Effector memory CD4-positive, alpha-beta T cell (primary cell): ENCODE measurements around the gene ZRSR2.
"Not testable (repeated sequence)": the region's sequence is repeated elsewhere in the genome, so short reads cannot be mapped to it uniquely, and the experiment has no call there.

Experiments used
- DNase-seq, 3 donors: peaks; one replicate each; pipeline ENCODE4 v3.0.0-alpha.2; 2020
- H3K27ac ChIP-seq: 2 replicates; pipeline ENCODE4 v1.7.0; 2013; ENCODE audit warnings: mild to moderate bottlenecking, low read length, moderate library complexity; ENCODE audit not compliant: insufficient read depth, poor library complexity, severe bottlenecking
- H3K27me3 ChIP-seq: replicated peaks from 2 replicates; pipeline ENCODE4 v1.7.0; 2013; ENCODE audit warnings: mild to moderate bottlenecking, low read length; ENCODE audit not compliant: insufficient read depth, control insufficient read depth, poor library complexity, severe bottlenecking
- H3K36me3 ChIP-seq: 2 replicates; pipeline ENCODE4 v1.7.0; 2013; ENCODE audit warnings: mild to moderate bottlenecking, low read length, moderate library complexity; ENCODE audit not compliant: control insufficient read depth, insufficient read depth
- H3K4me1 ChIP-seq: 2 replicates; pipeline ENCODE4 v1.7.0; 2013; ENCODE audit warnings: low read length, mild to moderate bottlenecking; ENCODE audit not compliant: control insufficient read depth, insufficient read depth, poor library complexity, severe bottlenecking
- H3K4me3 ChIP-seq: 2 replicates; pipeline ENCODE4 v1.7.0; 2013; ENCODE audit warnings: low read length, low read depth, mild to moderate bottlenecking; ENCODE audit not compliant: insufficient read depth, poor library complexity, severe bottlenecking
- H3K9me3 ChIP-seq: 2 replicates; pipeline ENCODE4 v1.7.0; 2013; ENCODE audit warnings: mild to moderate bottlenecking, low read length, moderate library complexity; ENCODE audit not compliant: control insufficient read depth
- total RNA-seq, 3 donors: gene quantifications; one replicate each; lab custom pipeline; 2026; lab: John Stamatoyannopoulos, UW

The ZRSR2 gene
- total RNA-seq, result 20.8 to 32.3 (median 30.4) reads per million in 3 donors

DNA sequence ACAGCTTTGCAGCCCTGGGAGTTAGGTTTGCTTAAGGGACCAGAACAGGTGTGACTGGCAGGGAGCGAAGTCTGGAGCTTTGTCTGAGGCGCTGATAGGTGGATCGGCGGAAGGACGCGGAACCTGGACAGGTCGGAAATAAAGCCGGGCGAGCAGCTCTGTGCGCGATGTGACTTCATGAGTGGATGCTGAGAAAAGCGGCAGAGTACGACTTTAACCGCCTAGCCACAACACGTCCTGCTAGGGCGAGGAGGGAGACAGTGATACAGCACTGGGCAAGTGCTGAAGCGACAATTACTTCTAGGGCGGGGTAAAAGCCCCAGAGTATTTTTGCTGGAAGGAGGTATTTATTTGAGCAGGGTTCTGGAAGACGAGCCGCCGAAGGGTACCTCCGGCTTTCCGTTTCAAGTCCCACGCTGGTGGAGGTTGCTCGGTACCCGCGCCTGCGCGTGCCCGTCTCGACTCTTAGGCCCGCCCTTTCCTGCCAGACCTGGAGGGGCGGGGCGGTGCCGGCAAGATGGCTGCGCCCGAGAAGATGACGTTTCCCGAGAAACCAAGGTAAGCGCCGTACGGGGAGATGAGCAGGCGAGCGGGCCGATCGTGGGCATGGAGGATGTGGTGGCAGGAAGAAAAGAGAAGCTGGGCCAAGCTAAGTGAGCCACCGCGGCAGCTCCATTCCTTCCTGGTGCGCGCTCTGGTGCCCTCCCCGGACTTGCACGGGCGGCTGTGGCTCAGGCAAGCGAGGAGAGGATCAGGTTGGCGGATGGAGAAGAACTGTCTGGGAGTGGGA is at the start of gene ZRSR2:
ZRSR2 (plus strand) TSS at position 506 of the 790 bp plus-strand sequence; CDS start at position 518, 12 bp downstream.
- no peaks in the 10 kb centered on the region for H3K36me3 ChIP-seq
- peak; percentile 78 to 92 (median 82) for DNase-seq
- no peaks in the 10 kb centered on the region for H3K9me3 ChIP-seq
- H3K27ac ChIP-seq, result peak within 1 kb of the TSS; percentile 88
- H3K4me1 ChIP-seq, result peaks cover 7% of the 10 kb centered on the region
- no peaks in the 10 kb centered on the region for H3K27me3 ChIP-seq
- H3K4me3 ChIP-seq, result peak within 1 kb of the TSS; percentile 74

DNA sequence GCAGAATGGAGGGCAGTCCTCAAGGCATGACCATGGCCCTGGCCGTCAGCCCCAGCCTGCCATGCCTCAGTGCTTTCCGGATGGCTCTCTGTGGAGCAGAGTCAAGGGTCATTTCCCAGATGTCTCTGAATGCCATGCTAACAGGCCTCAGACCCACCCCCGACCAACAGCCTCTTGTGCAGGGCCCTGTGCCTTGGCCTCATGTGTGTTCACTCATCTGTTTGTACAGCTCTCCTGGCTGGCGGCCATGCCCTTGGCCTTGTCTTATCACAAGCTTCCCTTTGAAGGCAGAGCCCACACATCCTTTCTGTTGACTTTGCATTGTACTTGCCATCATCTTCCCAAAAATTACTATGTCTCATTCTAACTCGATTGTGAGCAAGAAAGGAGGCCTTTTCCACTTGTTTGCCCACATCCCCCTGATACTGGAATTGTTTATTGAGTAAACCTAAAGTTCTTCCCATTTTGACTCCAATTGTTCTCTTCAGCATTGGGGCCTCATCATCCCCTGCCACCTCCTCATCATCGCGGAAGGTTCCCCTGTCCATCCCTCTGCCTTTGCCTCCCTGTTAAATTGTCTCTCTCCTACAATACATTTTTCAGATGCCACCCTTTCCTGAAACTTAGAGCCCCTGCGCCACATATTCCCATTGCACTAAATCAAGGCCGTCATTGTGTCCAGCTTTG is 46.0 kb upstream of the ZRSR2 start:
- no peak overlapping the region for H3K27ac ChIP-seq
- no peaks in the 10 kb centered on the region for H3K27me3 ChIP-seq
- no peak for DNase-seq
- peaks cover 21% of the 10 kb centered on the region for H3K4me1 ChIP-seq
- no peaks in the 10 kb centered on the region for H3K9me3 ChIP-seq
- H3K4me3 ChIP-seq, result no peak overlapping the region
- peaks cover 6% of the 10 kb centered on the region for H3K36me3 ChIP-seq

- DNase-seq, result no peak
- Histone ChIP-seq H3K27ac (no peak overlapping the region), H3K4me3 (no peak overlapping the region), H3K36me3 (peaks cover 6% of the 10 kb centered on the region), H3K4me1 (peaks cover 20% of the 10 kb centered on the region), H3K9me3 (no peaks in the 10 kb centered on the region), H3K27me3 (no peaks in the 10 kb centered on the region)
These were observed 45.1 kb upstream of the ZRSR2 start for GRCh38 chrX:15745179-15745578.

GRCh38 chrX:15746651-15747050 is 43.6 kb upstream of the ZRSR2 start:
- peaks cover 26% of the 10 kb centered on the region for H3K4me1 ChIP-seq
- not testable (repeated sequence) for H3K27me3 ChIP-seq, DNase-seq, H3K4me3 ChIP-seq, H3K27ac ChIP-seq, H3K9me3 ChIP-seq, H3K36me3 ChIP-seq

DNA sequence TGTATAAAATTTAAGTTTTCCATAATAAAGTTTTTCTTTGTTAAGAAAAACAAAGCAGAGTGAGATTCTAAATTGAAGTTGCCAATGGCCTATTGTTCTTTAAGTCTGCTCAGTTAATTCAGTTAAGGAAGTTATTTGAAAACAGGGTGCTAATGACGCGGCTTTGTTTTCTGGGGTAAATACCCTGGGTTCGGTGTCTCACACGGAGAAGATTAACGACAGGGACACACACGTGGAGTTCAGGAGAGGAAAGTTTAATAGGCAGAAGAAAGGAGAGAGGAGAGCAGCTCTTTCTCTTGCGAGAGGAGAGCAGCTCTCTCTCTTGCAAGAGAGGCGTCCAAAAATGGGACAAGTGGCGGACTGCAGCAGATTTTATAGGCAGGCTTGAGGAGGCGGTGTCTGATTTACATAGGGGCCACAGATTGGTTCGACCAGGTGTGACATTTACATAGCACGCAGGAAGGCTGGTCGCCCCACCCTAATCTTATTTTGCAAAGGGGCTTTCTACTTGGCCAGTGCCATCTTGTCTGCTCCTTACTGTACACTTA is 42.6 kb upstream of the ZRSR2 start:
- no peak for DNase-seq
- peaks cover under 1% of the 10 kb centered on the region for H3K36me3 ChIP-seq
- no peak overlapping the region for H3K4me3 ChIP-seq
- H3K27me3 ChIP-seq, result no peaks in the 10 kb centered on the region
- no peaks in the 10 kb centered on the region for H3K9me3 ChIP-seq
- H3K4me1 ChIP-seq, result peaks cover 37% of the 10 kb centered on the region
- no peak overlapping the region for H3K27ac ChIP-seq

- H3K9me3 ChIP-seq, result no peaks in the 10 kb centered on the region
- no peaks in the 10 kb centered on the region for H3K36me3 ChIP-seq
These were observed 41.4 kb upstream of the ZRSR2 start for GRCh38 chrX:15748841-15749240.

DNA sequence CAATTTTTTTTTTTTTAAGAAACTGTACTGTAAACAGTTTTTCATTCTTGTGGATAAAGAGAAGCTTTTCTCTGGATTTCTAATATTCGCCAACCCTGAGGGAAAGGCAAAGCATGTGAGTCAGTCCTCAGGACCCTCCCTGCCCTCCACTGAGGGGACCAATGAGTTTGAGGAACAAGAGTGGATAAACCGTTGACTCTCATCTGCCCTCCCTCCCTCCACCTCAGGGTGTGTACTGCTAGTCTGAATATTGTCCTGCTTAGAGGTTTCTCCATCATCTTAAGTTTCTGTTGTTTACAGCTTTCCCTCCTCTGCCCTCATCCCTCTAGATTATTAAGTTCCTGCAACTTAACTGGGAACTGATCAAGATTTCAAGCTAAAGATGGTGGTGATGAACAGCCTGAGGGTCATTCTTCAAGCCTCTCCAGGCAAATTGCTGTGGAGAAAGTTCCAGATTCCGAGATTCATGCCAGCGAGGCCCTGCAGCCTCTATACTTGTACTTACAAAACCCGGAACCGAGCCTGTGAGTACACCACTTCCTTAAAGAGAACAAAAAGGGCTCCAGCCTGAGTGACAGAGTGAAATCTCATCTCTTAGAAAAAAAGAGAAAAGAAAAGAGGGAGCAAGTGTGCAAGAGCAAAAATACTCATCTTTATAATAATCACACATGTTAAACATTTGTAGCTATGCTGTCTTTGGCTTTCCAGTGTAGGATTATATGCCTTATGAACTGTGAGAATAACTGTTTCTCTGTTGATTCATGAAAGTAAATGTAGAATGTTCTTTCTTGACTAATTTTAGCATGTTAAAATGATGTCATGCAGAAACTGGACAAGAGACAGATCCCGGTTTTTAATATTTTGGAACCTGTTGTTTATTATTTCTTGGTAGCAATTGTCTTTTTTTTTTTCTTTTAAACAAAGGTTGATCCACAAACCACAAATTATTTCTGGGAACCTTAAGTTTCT is 40.4 kb upstream of the ZRSR2 start:
- no peaks in the 10 kb centered on the region for H3K27me3 ChIP-seq
- no peaks in the 10 kb centered on the region for H3K9me3 ChIP-seq
- peak in 2 of 3 donors; percentile 11 to 12 for DNase-seq
- H3K4me1 ChIP-seq, result peaks cover 54% of the 10 kb centered on the region
- peak overlapping the region; percentile 98 for H3K27ac ChIP-seq
- H3K4me3 ChIP-seq, result peak overlapping the region; percentile 25
- H3K36me3 ChIP-seq, result no peaks in the 10 kb centered on the region

More at GRCh38 chrX:15748841-15749240, 41.4 kb upstream of the ZRSR2 start:
- Histone ChIP-seq H3K27ac (peak overlapping the region; percentile 98), H3K27me3 (no peaks in the 10 kb centered on the region), H3K4me1 (peaks cover 44% of the 10 kb centered on the region), H3K4me3 (no peak overlapping the region)
- no peak for DNase-seq

GRCh38 chrX:15750611-15751154 is 39.6 kb upstream of the ZRSR2 start:
- H3K9me3 ChIP-seq, result no peaks in the 10 kb centered on the region
- no peak for DNase-seq
- H3K27me3 ChIP-seq, result no peaks in the 10 kb centered on the region
- H3K4me1 ChIP-seq, result peaks cover 61% of the 10 kb centered on the region
- H3K36me3 ChIP-seq, result no peaks in the 10 kb centered on the region
- peak overlapping the region; percentile 98 for H3K27ac ChIP-seq
- peak overlapping the region; percentile 25 for H3K4me3 ChIP-seq

DNA sequence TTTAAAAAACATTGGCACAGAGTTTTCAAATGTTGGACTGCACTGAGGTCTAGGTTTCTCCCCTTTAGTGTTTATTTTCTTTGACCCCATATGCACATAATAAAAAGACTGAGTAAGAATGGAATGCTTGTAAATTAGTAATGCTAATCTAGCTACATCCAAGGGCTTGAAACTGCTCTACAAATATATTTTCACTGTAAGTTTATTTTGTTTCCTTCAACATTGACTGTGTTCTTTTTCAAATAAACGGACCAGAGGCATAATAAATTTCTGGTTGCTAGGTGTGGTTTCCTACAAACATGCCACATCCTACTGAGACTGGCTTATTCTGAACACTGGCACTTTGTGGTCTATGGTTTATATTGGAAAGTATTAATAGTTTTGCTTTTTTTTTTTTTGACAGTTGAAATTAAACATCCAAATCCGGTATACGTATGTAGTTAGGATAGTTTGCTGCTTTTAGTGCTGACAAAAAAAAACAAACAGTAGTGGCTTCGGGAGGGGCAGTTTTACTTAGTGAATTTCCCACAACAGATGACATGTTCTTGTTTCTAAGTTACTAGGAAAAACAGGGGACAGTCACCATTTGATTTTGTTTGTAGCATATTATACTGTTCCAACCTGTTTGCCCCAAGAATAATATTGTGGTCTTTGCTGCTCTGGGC is 39.0 kb upstream of the ZRSR2 start:
- Histone ChIP-seq H3K36me3 (no peaks in the 10 kb centered on the region), H3K4me3 (peak overlapping the region; percentile 25), H3K27ac (peak overlapping the region; percentile 98), H3K27me3 (no peaks in the 10 kb centered on the region), H3K9me3 (no peaks in the 10 kb centered on the region), H3K4me1 (peaks cover 60% of the 10 kb centered on the region)
- peak in 2 of 3 donors; percentile 13 to 30 for DNase-seq
